Right lobe of liver (tissue), 4 donors: ENCODE data around the gene AP4S1.

Experiments
- CTCF ChIP-seq, 4 donors: fragments of 200-600 bp in 3 of 4; fragments of 450-650 bp in 1 of 4; IDR thresholded peaks; one replicate each; pipeline versions ENCODE4 v1.5.1 to v1.8.0; 2016 to 2022; ENCODE audit warnings: antibody characterized with exemption in 4 of 4, mild to moderate bottlenecking in 2 of 4
- POLR2A ChIP-seq: fragments of 450-650 bp; IDR thresholded peaks from one replicate; pipeline ENCODE4 v1.6.1; 2017; ENCODE audit warnings: antibody characterized with exemption, mild to moderate bottlenecking
- donor health status: DM: no; HTN: no; CAD: no.
- donor health status: DM: no; HTN: no; CAD: no.
- donor health status: DM: no; HTN: yes; CAD: no.

GRCh38 chr14:31051511-31051910 lies 26.1 kb downstream of the AP4S1 start:
- TF ChIP-seq CTCF (IDR thresholded peaks at IDR 0.05), result no peak
- TF ChIP-seq POLR2A, result no peak
